GM13977 (cell line): ENCODE results near the gene ANKEF1.

Source experiments
- DNase-seq: peaks from one replicate; pipeline ENCODE4 v3.0.0; 2012; ENCODE audit warnings: low spot score
- in situ Hi-C: fragments of 300-500 bp; cut with MboI; formaldehyde crosslinking; loops from one replicate; pipeline ENCODE4 v1.12.0; 2022; ENCODE audit warnings: low sequenced_read_pairs, low pct_unique_long_range_greater_than_20kb, mixed read lengths, inconsistent platforms; ENCODE audit not compliant: unreplicated experiment
- TF ChIP-seq, protein P1 (sequence below): IDR thresholded peaks from 2 replicates; pipeline ENCODE4 v1.5.1; 2012; ENCODE audit warnings: mild to moderate bottlenecking, control low read depth; ENCODE audit not compliant: insufficient read depth; ENCODE audit errors: extremely low read depth, missing control alignments

The ANKEF1 gene

DNA sequence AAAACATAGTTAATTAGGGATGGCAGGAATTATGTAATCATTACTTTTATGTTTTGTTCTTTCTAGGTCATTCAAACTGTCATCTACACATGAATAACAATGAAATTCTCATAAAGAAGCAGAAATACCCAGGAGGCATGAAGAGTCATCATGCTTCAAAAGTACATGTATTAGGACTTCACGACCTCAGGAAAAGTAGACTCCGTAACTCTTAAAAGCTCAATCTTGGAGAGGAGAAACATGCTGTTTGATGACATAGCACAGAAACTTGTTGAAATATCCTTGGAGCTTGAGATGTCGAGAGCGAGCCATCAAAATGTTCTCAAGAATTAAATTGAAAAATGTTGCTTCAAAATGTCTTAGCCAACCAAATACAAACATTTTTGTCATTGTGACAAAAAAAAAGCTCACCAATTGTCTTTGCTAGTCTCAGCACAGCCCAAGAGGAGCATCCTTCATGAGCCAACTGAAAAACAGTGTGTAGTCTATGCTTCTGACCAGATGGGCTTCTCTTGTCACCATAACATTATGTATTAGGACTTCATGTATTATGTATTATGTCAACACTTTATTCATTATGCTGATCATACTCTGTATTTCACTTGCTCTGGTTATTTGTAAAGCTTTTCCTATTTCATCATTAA is 28.2 kb upstream of the ANKEF1 start:
- in situ Hi-C loops: no loop called here
- TF ChIP-seq, protein P1, sequence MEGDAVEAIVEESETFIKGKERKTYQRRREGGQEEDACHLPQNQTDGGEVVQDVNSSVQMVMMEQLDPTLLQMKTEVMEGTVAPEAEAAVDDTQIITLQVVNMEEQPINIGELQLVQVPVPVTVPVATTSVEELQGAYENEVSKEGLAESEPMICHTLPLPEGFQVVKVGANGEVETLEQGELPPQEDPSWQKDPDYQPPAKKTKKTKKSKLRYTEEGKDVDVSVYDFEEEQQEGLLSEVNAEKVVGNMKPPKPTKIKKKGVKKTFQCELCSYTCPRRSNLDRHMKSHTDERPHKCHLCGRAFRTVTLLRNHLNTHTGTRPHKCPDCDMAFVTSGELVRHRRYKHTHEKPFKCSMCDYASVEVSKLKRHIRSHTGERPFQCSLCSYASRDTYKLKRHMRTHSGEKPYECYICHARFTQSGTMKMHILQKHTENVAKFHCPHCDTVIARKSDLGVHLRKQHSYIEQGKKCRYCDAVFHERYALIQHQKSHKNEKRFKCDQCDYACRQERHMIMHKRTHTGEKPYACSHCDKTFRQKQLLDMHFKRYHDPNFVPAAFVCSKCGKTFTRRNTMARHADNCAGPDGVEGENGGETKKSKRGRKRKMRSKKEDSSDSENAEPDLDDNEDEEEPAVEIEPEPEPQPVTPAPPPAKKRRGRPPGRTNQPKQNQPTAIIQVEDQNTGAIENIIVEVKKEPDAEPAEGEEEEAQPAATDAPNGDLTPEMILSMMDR: no peak
- no peak for DNase-seq

DNA sequence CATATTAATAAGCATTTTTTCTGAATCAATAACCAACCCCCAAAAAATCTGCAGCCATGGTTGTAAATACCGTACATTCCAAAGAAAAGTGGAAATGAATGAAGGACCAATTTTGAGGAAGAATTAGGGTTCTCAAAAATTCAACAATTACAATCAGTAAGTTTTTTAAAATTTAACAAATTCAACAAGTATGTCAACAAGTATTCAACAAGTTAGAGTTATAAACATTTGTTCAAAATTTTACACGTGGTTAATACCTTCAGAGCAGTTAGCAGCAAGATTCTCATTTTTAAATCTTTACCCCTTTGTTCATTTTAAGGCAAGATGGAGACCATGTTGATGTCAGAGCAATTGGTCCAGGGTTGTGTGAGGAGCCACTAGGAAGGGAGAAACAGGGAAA is 27.6 kb upstream of the ANKEF1 start:
- TF ChIP-seq, protein P1: no peak
- DNase-seq: no peak
- in situ Hi-C loops: no loop called here

DNA sequence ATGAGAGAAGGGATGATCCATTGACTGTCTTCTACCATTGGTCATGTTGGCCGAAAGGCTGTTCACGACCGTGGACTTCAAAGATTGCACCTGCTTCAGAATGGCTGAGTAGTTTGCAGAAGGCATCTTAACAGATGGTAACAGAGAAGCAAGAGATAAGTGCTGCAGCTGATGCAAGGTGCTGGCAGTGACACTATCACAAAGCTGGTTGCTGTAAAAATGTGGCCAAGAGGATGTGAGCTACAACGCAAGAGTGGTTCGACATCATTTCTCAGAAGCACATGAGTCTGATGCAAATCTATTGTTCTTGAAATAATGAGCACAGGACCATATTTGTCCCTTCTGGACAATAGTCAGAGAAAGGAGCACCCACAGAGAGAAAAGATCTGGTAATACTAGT is 27.0 kb upstream of the ANKEF1 start:
- TF ChIP-seq, protein P1: no peak
- in situ Hi-C loops: no loop called here
- no peak for DNase-seq

DNA sequence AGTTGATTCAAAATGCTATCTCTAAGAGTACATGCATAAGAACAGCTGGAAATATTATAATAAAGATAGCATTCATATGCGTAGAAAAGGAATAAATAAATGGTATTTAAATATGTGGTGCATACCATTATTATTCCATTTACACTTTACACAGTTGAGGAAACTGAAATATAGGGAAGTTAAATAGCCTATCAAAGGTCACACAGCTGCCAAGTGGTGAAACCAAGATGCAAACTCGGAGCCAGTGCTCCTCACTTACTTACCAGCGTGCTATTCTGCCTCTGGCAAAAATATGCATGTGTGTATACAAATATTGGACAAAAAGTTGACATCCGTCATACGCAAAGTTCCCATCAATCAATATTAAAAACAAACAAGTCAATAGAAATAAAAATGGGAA is 22.3 kb upstream of the ANKEF1 start:
- TF ChIP-seq, protein P1: no peak
- DNase-seq: no peak
- in situ Hi-C loops: no loop called here

DNA sequence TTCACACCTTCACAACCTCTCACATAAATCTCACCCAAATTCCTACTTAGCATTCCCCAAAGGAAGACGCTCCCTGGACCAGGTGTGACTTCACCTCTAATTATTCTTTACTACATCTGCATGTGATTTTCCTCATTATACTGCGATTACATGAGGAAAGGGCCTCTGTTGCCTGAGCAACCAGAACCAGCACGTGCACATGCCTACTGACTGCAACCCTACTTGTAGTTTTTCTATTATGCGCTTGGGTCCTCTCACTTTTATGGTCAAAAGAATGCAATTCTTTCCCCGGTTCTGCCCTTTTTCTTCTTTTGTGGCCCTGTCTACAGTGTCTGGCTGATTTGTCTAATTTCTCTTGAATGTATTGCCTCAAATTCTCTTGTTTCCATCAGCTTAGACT is 20.4 kb upstream of the ANKEF1 start:
- in situ Hi-C loops: no loop called here
- TF ChIP-seq, protein P1: no peak
- no peak for DNase-seq

DNA sequence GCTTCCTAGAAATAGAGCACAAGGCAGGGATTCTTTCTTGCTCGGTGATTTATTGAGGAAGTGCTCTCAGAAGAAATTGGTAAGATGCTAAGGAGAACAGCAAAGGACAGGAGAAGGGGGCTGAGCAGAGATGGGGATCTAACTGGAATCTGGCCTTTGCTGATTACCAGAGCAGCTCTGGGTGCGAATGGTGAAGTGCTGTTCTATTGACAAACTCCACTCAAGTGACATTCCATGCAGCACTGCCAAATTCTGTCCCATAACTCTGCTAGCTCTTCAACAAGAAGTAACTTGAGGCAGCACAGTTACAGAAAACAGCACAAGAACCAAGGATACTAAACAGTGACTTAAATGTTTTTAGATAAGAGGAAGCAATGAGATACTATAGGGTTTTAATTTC is 13.8 kb upstream of the ANKEF1 start:
- in situ Hi-C loops: no loop called here
- DNase-seq: no peak
- TF ChIP-seq, protein P1: no peak
